GM12878 (cell line): ENCODE data around the gene COL25A1. TPM values are rescaled to one million over a fixed set of nuclear protein-coding genes. Genes with fewer than 3 reads are reported as not detected.

Source experiments
- BCL3 ChIP-seq: IDR thresholded peaks from 2 replicates; pipeline ENCODE4 v1.6.1; 2011; ENCODE audit warnings: borderline replicate concordance, low read depth, mild to moderate bottlenecking, moderate library complexity, low read length; ENCODE audit not compliant: insufficient read depth, poor library complexity, severe bottlenecking
- CEBPZ ChIP-seq: fragments of 150-350 bp; IDR thresholded peaks from 2 replicates; pipeline ENCODE4 v1.6.1; 2016; ENCODE audit warnings: low read depth, low read length
- IKZF1 ChIP-seq: fragments of 450-650 bp; conservative IDR thresholded peaks from 2 replicates; pipeline ENCODE4 v1.6.1; 2017; ENCODE audit warnings: antibody characterized with exemption, mild to moderate bottlenecking
- IRF4 ChIP-seq: IDR thresholded peaks from 2 replicates; pipeline ENCODE4 v1.6.1; 2011; ENCODE audit warnings: low read depth, low read length
- MXI1 ChIP-seq: fragments of 150-350 bp; IDR thresholded peaks from 2 replicates; pipeline ENCODE4 v1.6.1; 2011; ENCODE audit warnings: low read depth, mild to moderate bottlenecking, inconsistent platforms, low read length, improper control_type of control experiment
- PAX5 ChIP-seq: IDR thresholded peaks from 2 replicates; pipeline ENCODE4 v1.6.1; 2011; ENCODE audit warnings: low read depth, low read length, borderline replicate concordance
- SREBF2 ChIP-seq: IDR thresholded peaks from 2 replicates; pipeline ENCODE4 v1.6.1; 2012; ENCODE audit warnings: mild to moderate bottlenecking, low read length
- YY1 ChIP-seq: IDR thresholded peaks from 2 replicates; pipeline ENCODE4 v1.6.1; 2011; ENCODE audit warnings: low read depth, mild to moderate bottlenecking, low read length
- ZNF207 ChIP-seq: fragments of 450-650 bp; IDR thresholded peaks from 2 replicates; pipeline ENCODE4 v1.6.1; 2014; ENCODE audit warnings: antibody characterized with exemption, mild to moderate bottlenecking, borderline replicate concordance
- ZZZ3 ChIP-seq: IDR thresholded peaks from 2 replicates; pipeline ENCODE4 v1.6.1; 2011; ENCODE audit warnings: low read depth; ENCODE audit not compliant: control insufficient read depth, insufficient read length
- polyA plus RNA-seq, 11 experiments: library from polyadenylated mRNA; depleted of rRNA in 4 of 11; unstranded in 6 of 11; stranded (reverse) in 5 of 11; fragments of >200 nt; fragmentation: Nextera tagmentation in 4 of 11; fragmentation: Illumina TruSeq in 1 of 11; extraction: Ambion mirVana in 4 of 11; extraction: Trizol in 1 of 11; gene quantifications; 1 replicate in 1 of 11; 2 replicates in 10 of 11; pipeline versions ENCODE4 v1.2.1 to v1.2.3, GENCODE V29; 2011 to 2016; ENCODE audit warnings: inconsistent platforms in 2 of 11, missing spikeins in 2 of 11, low read depth in 1 of 11
- total RNA-seq, 4 experiments: library from RNA; depleted of rRNA in 3 of 4; stranded (reverse); fragments of >200 nt in 3 of 4; fragmentation: Illumina TruSeq in 1 of 4; extraction: Trizol in 1 of 4; gene quantifications; 2 replicates each; pipeline versions ENCODE4 v1.2.1 to v1.2.3, GENCODE V29; 2013 to 2021

COL25A1 gene
- total and polyA plus RNA-seq, 10 of the 15 experiments (the other 5 are each of a cell fraction or from before 2014, with no cell fraction given), result 0.01 to 0.26 (median 0.12) TPM; not detected in 6

- TF ChIP-seq BCL3 (no peak), ZNF207 (no peak), PAX5 (no peak), SREBF2 (no peak), MXI1 (no peak), CEBPZ (no peak), IRF4 (no peak), ZZZ3 (no peak), IKZF1 (no peak), YY1 (no peak)
Measured at GRCh38 chr4:109119852-109120251, 182.6 kb downstream of the COL25A1 start (continued).
